GM10847 (cell line): ENCODE measurements around the gene POLR2I.

Experiments
- POLR2A ChIP-seq: IDR thresholded peaks from 2 replicates; pipeline ENCODE4 v1.6.1; 2011; ENCODE audit not compliant: insufficient read length; ENCODE audit errors: extremely low read depth

POLR2I gene

GRCh38 chr19:36090910-36091695 lies 23.6 kb downstream of the POLR2I start:
- no peak for TF ChIP-seq POLR2A

GRCh38 chr19:36089847-36090246 lies 24.8 kb downstream of the POLR2I start:
- TF ChIP-seq POLR2A, result no peak

- TF ChIP-seq POLR2A, result no peak
These were observed 28.3 kb downstream of the POLR2I start for GRCh38 chr19:36086326-36086725.

- TF ChIP-seq POLR2A, result no peak
These were observed 30.3 kb downstream of the POLR2I start for GRCh38 chr19:36084231-36085009.

GRCh38 chr19:36082916-36083315 lies 31.8 kb downstream of the POLR2I start:
- no peak for TF ChIP-seq POLR2A

GRCh38 chr19:36081894-36082293 lies 32.8 kb downstream of the POLR2I start:
- no peak for TF ChIP-seq POLR2A

- no peak for TF ChIP-seq POLR2A
These were observed 33.3 kb downstream of the POLR2I start for GRCh38 chr19:36081385-36081784.

- no peak for TF ChIP-seq POLR2A
These were observed 35.2 kb downstream of the POLR2I start for GRCh38 chr19:36079389-36079945.

GRCh38 chr19:36073121-36073876 lies 41.4 kb downstream of the POLR2I start:
- TF ChIP-seq POLR2A, result no peak

- no peak for TF ChIP-seq POLR2A
These were observed 42.6 kb downstream of the POLR2I start for GRCh38 chr19:36072081-36072480.

- TF ChIP-seq POLR2A, result no peak
These were observed 47.0 kb downstream of the POLR2I start for GRCh38 chr19:36067681-36068080.

- TF ChIP-seq POLR2A, result no peak
These were observed 49.8 kb downstream of the POLR2I start for GRCh38 chr19:36064826-36065225.
